HepG2 (cell line): ENCODE data around the gene MAP3K19. TPM values are rescaled to one million over a fixed set of nuclear protein-coding genes. Genes with fewer than 3 reads are reported as not detected.
A peak's percentile ranks its signal among the peaks of the same experiment; 100 is the strongest.

Experiments used
- ATRX ChIP-seq: sonication (generic); formaldehyde crosslinking; IDR thresholded peaks from 2 replicates; pipeline ENCODE4 v1.4.0; 2020; ENCODE audit warnings: missing genetic modification reagents, borderline replicate concordance
- CREM ChIP-seq, 2 experiments: sonication (generic) in 1 of 2; formaldehyde crosslinking in 1 of 2; IDR thresholded peaks; 2 replicates each; pipeline versions ENCODE4 v1.4.0 to v1.6.1; 2016 to 2020; ENCODE audit warnings: antibody characterized with exemption in 1 of 2, mild to moderate bottlenecking in 1 of 2, missing genetic modification reagents in 1 of 2
- GABPB1 ChIP-seq: IDR thresholded peaks from 2 replicates; pipeline ENCODE4 v1.6.1; 2016; ENCODE audit warnings: mild to moderate bottlenecking, missing genetic modification reagents, moderate library complexity, missing compliant biosample characterization
- HCFC1 ChIP-seq: fragments of 150-350 bp; IDR thresholded peaks from 2 replicates; pipeline ENCODE4 v1.6.1; 2014; ENCODE audit warnings: low read depth, low read length
- IRF2 ChIP-seq: IDR thresholded peaks from 2 replicates; pipeline ENCODE4 v1.6.1; 2018; ENCODE audit warnings: missing genetic modification reagents, missing compliant biosample characterization
- KAT8 ChIP-seq: IDR thresholded peaks from 2 replicates; pipeline ENCODE4 v1.6.1; 2016; ENCODE audit warnings: missing genetic modification reagents, missing compliant biosample characterization
- MIER3 ChIP-seq: IDR thresholded peaks from 2 replicates; pipeline ENCODE4 v1.6.1; 2016; ENCODE audit warnings: missing compliant biosample characterization, borderline replicate concordance
- NR1H2 ChIP-seq: sonication (generic); formaldehyde crosslinking; IDR thresholded peaks from 2 replicates; pipeline ENCODE4 v1.8.1; 2022; ENCODE audit warnings: low read depth, missing genetic modification reagents, borderline replicate concordance
- NR2F2 ChIP-seq: IDR thresholded peaks from 2 replicates; pipeline ENCODE4 v1.6.1; 2012; ENCODE audit warnings: low read depth, inconsistent platforms, borderline replicate concordance
- POLR2A ChIP-seq, 2 experiments: IDR thresholded peaks; 2 replicates each; pipeline ENCODE4 v1.6.1; 2011; ENCODE audit warnings: low read depth in 2 of 2, low read length in 2 of 2, mild to moderate bottlenecking in 1 of 2, moderate library complexity in 1 of 2; ENCODE audit not compliant: insufficient read depth in 1 of 2
- SIX1 ChIP-seq: sonication (generic); formaldehyde crosslinking; IDR thresholded peaks from 2 replicates; pipeline ENCODE4 v1.4.0; 2020; ENCODE audit warnings: missing genetic modification reagents, borderline replicate concordance
- ZNF329 ChIP-seq: sonication (generic); formaldehyde crosslinking; IDR thresholded peaks from 2 replicates; pipeline ENCODE4 v1.9.0; 2021; ENCODE audit warnings: low read depth, mild to moderate bottlenecking, missing genetic modification reagents
- polyA plus RNA-seq, 8 experiments: library from polyadenylated mRNA; depleted of rRNA in 3 of 8; stranded (reverse) in 7 of 8; unstranded in 1 of 8; fragments of >200 nt; fragmentation: Illumina TruSeq in 4 of 8; extraction: Trizol in 4 of 8; gene quantifications; 2 replicates each; pipeline versions ENCODE4 v1.2.1 to v1.2.3, GENCODE V29; 2011 to 2016; ENCODE audit warnings: low read depth in 4 of 8, missing spikeins in 1 of 8, mixed read lengths in 1 of 8; ENCODE audit not compliant: insufficient read depth in 1 of 8
- total RNA-seq, 5 experiments: library from RNA; depleted of rRNA; stranded (reverse); fragments of >200 nt; fragmentation: Illumina TruSeq; extraction: Trizol; gene quantifications; 2 replicates each; pipeline ENCODE4 v1.2.3, GENCODE V29; 2016; ENCODE audit warnings: low read depth in 1 of 5
- TF ChIP-seq, protein P1 (sequence below): sonication (generic); formaldehyde crosslinking; IDR thresholded peaks from 2 replicates; pipeline ENCODE4 v1.4.0; 2020; ENCODE audit warnings: missing genetic modification reagents
- TF ChIP-seq, protein P2 (sequence below): sonication (generic); formaldehyde crosslinking; conservative IDR thresholded peaks from 2 replicates; pipeline ENCODE4 v1.8.0; 2022; ENCODE audit warnings: missing genetic modification reagents
- TF ChIP-seq, protein P3 (sequence below): IDR thresholded peaks from 2 replicates; pipeline ENCODE4 v1.6.1; 2016; ENCODE audit warnings: missing biosample characterization, missing genetic modification reagents, low read depth
- TF ChIP-seq, protein P4 (sequence below): sonication (generic); formaldehyde crosslinking; IDR thresholded peaks from 2 replicates; pipeline ENCODE4 v1.5.0; 2020; ENCODE audit warnings: mild to moderate bottlenecking, missing genetic modification reagents
- TF ChIP-seq, protein P5 (sequence below): sonication (generic); formaldehyde crosslinking; IDR thresholded peaks from 2 replicates; pipeline ENCODE4 v1.4.0; 2020; ENCODE audit warnings: low read depth, mild to moderate bottlenecking, missing genetic modification reagents

The MAP3K19 gene
- total and polyA plus RNA-seq, 2 of the 13 experiments (the other 11 are each of a cell fraction or from before 2014, with no cell fraction given): not detected

DNA sequence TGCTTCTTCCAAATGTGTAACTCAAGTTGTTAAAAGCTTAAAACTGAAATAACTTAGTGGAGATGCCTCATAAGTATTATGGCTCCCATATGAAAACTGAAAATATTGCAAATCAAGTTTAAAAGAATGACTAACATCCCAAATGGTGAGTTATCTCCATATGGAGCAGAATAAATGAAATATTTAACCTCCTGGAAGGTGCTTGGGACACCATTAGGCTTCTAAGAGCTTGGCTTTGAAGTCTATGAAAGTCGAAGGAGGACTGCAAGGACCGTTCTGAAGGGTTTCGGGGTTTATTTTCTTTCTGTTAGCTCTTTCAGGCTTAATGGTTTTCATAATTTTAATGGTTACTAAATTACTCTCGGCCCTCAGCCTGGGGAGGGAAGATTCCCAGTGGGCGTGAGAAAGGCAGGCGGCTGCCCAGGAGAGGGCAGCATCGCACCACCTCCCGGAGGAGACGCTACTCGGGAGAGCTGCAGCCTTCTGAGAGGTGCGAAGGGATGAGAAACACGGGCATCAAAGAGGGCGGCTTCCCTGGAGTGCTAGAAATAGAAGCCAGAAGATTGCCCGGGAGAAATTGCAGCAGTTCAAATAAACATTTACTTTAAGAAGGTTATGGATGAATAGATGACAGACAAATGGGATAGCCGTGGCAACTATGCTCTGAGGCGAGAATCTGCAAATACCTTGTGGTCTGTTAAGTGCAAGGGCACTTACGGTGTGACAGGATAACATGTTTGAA is 43.1 kb downstream of the MAP3K19 start (continued):
- TF ChIP-seq, protein P1, sequence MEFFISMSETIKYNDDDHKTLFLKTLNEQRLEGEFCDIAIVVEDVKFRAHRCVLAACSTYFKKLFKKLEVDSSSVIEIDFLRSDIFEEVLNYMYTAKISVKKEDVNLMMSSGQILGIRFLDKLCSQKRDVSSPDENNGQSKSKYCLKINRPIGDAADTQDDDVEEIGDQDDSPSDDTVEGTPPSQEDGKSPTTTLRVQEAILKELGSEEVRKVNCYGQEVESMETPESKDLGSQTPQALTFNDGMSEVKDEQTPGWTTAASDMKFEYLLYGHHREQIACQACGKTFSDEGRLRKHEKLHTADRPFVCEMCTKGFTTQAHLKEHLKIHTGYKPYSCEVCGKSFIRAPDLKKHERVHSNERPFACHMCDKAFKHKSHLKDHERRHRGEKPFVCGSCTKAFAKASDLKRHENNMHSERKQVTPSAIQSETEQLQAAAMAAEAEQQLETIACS: no peak
- TF ChIP-seq, protein P2, sequence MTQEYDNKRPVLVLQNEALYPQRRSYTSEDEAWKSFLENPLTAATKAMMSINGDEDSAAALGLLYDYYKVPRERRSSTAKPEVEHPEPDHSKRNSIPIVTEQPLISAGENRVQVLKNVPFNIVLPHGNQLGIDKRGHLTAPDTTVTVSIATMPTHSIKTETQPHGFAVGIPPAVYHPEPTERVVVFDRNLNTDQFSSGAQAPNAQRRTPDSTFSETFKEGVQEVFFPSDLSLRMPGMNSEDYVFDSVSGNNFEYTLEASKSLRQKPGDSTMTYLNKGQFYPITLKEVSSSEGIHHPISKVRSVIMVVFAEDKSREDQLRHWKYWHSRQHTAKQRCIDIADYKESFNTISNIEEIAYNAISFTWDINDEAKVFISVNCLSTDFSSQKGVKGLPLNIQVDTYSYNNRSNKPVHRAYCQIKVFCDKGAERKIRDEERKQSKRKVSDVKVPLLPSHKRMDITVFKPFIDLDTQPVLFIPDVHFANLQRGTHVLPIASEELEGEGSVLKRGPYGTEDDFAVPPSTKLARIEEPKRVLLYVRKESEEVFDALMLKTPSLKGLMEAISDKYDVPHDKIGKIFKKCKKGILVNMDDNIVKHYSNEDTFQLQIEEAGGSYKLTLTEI: no peak
- TF ChIP-seq POLR2A (IDR thresholded peaks at IDR 0.05; ENCODE audit: insufficient read depth in 1 of 2, low read depth in 2 of 2, low read length in 2 of 2): no peak
- 0 out of 2 replicates have a peak, but pooled peaks have one; percentile 62 for TF ChIP-seq MIER3 (CRISPR knock-in tag)
- TF ChIP-seq SIX1: no peak
- no peak for TF ChIP-seq NR2F2
- TF ChIP-seq HCFC1: no peak
- TF ChIP-seq, protein P3, sequence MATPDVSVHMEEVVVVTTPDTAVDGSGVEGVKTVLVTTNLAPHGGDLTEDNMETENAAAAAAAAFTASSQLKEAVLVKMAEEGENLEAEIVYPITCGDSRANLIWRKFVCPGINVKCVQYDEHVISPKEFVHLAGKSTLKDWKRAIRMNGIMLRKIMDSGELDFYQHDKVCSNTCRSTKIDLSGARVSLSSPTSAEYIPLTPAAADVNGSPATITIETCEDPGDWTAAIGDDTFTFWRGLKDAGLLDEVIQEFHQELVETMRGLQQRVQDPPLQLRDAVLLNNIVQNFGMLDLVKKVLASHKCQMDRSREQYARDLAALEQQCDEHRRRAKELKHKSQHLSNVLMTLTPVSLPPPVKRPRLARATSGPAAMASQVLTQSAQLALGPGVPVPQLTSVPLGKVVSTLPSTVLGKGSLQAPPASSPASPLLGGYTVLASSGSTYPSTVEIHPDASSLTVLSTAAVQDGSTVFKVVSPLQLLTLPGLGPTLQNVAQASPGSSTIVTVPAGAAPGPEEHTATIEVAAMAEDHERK (CRISPR knock-in tag): no peak
- TF ChIP-seq ATRX (CRISPR knock-in tag): no peak
- no peak for TF ChIP-seq ZNF329 (CRISPR knock-in tag)
- TF ChIP-seq, protein P4, sequence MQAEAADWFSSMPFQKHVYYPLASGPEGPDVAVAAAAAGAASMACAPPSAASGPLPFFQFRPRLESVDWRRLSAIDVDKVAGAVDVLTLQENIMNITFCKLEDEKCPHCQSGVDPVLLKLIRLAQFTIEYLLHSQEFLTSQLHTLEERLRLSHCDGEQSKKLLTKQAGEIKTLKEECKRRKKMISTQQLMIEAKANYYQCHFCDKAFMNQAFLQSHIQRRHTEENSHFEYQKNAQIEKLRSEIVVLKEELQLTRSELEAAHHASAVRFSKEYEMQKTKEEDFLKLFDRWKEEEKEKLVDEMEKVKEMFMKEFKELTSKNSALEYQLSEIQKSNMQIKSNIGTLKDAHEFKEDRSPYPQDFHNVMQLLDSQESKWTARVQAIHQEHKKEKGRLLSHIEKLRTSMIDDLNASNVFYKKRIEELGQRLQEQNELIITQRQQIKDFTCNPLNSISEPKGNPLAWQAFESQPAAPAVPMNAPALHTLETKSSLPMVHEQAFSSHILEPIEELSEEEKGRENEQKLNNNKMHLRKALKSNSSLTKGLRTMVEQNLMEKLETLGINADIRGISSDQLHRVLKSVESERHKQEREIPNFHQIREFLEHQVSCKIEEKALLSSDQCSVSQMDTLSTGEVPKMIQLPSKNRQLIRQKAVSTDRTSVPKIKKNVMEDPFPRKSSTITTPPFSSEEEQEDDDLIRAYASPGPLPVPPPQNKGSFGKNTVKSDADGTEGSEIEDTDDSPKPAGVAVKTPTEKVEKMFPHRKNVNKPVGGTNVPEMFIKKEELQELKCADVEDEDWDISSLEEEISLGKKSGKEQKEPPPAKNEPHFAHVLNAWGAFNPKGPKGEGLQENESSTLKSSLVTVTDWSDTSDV: no peak
- TF ChIP-seq IRF2: peak; percentile 73; the same call in 1 of the 2 replicates
- TF ChIP-seq CREM (IDR thresholded peaks at IDR 0.05): no peak
- TF ChIP-seq CREM (CRISPR knock-in tag; IDR thresholded peaks at IDR 0.05): no peak
- no peak for TF ChIP-seq NR1H2 (CRISPR knock-in tag)
- no peak for TF ChIP-seq KAT8 (CRISPR knock-in tag)
- TF ChIP-seq, protein P5, sequence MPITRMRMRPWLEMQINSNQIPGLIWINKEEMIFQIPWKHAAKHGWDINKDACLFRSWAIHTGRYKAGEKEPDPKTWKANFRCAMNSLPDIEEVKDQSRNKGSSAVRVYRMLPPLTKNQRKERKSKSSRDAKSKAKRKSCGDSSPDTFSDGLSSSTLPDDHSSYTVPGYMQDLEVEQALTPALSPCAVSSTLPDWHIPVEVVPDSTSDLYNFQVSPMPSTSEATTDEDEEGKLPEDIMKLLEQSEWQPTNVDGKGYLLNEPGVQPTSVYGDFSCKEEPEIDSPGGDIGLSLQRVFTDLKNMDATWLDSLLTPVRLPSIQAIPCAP (CRISPR knock-in tag): no peak
- 0 out of 2 replicates have a peak, but pooled peaks have one; percentile 20 for TF ChIP-seq GABPB1
